ENCODE data around the gene NSF. TPM values are rescaled to one million over a fixed set of nuclear protein-coding genes. Genes with fewer than 3 reads are reported as not detected.

The NSF gene
- polyA plus RNA-seq, 2 of the 4 experiments (the other 2 are of a cell fraction): 30.1 to 63.1 TPM

DNA sequence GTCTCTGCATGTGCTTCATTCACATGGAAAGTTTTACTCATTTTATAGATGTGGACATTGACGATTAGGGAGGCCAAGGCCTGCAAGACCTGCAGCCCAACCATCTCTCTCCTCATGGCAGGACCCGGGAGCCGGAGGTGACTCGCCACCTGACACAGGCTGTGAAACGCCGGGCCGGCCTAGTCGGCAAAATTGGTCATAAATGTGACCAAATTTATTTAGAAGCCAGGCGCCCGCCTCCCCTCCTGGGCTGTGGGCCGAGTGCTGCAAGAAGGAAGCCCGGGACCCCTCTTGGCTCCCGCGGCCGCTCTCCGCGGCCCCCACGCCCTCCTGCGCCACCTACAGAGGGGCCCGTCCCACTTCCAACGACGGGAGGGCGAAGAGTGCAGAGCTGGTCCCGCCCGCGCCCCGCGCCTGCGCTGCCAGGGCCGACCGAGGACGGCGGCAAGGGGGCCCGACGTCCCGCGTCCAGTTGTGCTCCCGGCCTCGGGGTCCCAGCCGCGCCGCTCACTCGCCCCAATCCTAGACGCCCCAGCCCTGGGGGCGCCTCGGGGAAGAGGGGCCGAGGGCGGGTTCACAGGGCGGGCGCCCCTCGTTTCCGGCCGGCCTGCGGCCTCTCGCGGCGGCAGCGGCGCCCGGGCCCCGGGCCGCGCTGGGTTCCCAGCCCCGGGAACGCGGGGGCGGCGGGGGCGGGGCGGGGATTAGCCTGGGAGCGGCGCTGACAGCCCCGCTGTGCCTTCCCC lies 180.5 kb downstream of the NSF start (continued):
- TF ChIP-seq, protein P1, sequence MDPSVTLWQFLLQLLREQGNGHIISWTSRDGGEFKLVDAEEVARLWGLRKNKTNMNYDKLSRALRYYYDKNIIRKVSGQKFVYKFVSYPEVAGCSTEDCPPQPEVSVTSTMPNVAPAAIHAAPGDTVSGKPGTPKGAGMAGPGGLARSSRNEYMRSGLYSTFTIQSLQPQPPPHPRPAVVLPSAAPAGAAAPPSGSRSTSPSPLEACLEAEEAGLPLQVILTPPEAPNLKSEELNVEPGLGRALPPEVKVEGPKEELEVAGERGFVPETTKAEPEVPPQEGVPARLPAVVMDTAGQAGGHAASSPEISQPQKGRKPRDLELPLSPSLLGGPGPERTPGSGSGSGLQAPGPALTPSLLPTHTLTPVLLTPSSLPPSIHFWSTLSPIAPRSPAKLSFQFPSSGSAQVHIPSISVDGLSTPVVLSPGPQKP (IDR thresholded peaks at IDR 0.05; ENCODE audit: low read depth, low read length): no peak
- TF ChIP-seq SREBF2 (IDR thresholded peaks at IDR 0.05) (no peak), MAFK (IDR thresholded peaks at IDR 0.05; ENCODE audit: partially characterized antibody) (no peak), ZSCAN20 (CRISPR knock-in tag; IDR thresholded peaks at IDR 0.05) (no peak), HEYL (CRISPR knock-in tag; IDR thresholded peaks at IDR 0.05) (no peak), JUN (IDR thresholded peaks at IDR 0.05) (peak; percentile 42 to 79), EHF (CRISPR knock-in tag; IDR thresholded peaks at IDR 0.05) (no peak), RNF2 (IDR thresholded peaks at IDR 0.05; ENCODE audit: borderline replicate concordance, low read depth) (no peak), EHMT2 (IDR thresholded peaks at IDR 0.05; ENCODE audit: low read depth) (no peak), CBX2 (IDR thresholded peaks at IDR 0.05; ENCODE audit: borderline replicate concordance, low read depth) (no peak), GATA3 (IDR thresholded peaks at IDR 0.05; ENCODE audit: borderline replicate concordance) (no peak; the same call in 1 of the 2 replicates), FOSL2 (IDR thresholded peaks at IDR 0.05) (no peak), FOSL2 (CRISPR knock-in tag; IDR thresholded peaks at IDR 0.05) (no peak; the same call in 1 of the 2 replicates), KDM5A (IDR thresholded peaks at IDR 0.05) (no peak), MAZ (IDR thresholded peaks at IDR 0.05; ENCODE audit: borderline replicate concordance, low read depth, low read length) (no peak), FOXS1 (CRISPR knock-in tag; IDR thresholded peaks at IDR 0.05) (no peak), CHD2 (IDR thresholded peaks at IDR 0.05; ENCODE audit: low read length, partially characterized antibody) (no peak), SMC3 (IDR thresholded peaks at IDR 0.05) (no peak), HOXB5 (CRISPR knock-in tag; IDR thresholded peaks at IDR 0.05) (no peak), HOXB13 (CRISPR knock-in tag; IDR thresholded peaks at IDR 0.05; ENCODE audit: low read depth) (no peak; the same call in 1 of the 2 replicates), TFCP2L1 (CRISPR knock-in tag; IDR thresholded peaks at IDR 0.05) (peak; percentile 44; the same call in 1 of the 2 replicates), POLR2A (IDR thresholded peaks at IDR 0.05; ENCODE audit: low read length) (peak; percentile 69), NFE2L2 (conservative IDR thresholded peaks at IDR 0.05; ENCODE audit: low read length) (no peak), POLR2AphosphoS2 (conservative IDR thresholded peaks at IDR 0.05; ENCODE audit: low read length) (no peak), PHF8 (IDR thresholded peaks at IDR 0.05; ENCODE audit: borderline replicate concordance, low read depth) (peak; percentile 77; the same call in 1 of the 2 replicates), ZFP36 (IDR thresholded peaks at IDR 0.05; ENCODE audit: borderline replicate concordance, partially characterized antibody) (no peak), ESRRA (IDR thresholded peaks at IDR 0.05; ENCODE audit: borderline replicate concordance, low read length) (no peak), BHLHE40 (IDR thresholded peaks at IDR 0.05; ENCODE audit: low read depth, low read length) (no peak), FOSB (CRISPR knock-in tag; IDR thresholded peaks at IDR 0.05) (no peak), CEBPB (IDR thresholded peaks at IDR 0.05) (no peak), NR3C1 (IDR thresholded peaks at IDR 0.05) (no peak)
- TF ChIP-seq, protein P2, sequence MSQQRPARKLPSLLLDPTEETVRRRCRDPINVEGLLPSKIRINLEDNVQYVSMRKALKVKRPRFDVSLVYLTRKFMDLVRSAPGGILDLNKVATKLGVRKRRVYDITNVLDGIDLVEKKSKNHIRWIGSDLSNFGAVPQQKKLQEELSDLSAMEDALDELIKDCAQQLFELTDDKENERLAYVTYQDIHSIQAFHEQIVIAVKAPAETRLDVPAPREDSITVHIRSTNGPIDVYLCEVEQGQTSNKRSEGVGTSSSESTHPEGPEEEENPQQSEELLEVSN (IDR thresholded peaks at IDR 0.05; ENCODE audit: borderline replicate concordance, low read depth): peak; percentile 85
- TF ChIP-seq, protein P3, sequence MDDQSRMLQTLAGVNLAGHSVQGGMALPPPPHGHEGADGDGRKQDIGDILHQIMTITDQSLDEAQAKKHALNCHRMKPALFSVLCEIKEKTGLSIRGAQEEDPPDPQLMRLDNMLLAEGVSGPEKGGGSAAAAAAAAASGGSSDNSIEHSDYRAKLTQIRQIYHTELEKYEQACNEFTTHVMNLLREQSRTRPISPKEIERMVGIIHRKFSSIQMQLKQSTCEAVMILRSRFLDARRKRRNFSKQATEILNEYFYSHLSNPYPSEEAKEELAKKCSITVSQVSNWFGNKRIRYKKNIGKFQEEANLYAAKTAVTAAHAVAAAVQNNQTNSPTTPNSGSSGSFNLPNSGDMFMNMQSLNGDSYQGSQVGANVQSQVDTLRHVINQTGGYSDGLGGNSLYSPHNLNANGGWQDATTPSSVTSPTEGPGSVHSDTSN (IDR thresholded peaks at IDR 0.05): 0 out of 2 replicates have a peak, but pooled peaks have one; percentile 10
- TF ChIP-seq, protein P4, sequence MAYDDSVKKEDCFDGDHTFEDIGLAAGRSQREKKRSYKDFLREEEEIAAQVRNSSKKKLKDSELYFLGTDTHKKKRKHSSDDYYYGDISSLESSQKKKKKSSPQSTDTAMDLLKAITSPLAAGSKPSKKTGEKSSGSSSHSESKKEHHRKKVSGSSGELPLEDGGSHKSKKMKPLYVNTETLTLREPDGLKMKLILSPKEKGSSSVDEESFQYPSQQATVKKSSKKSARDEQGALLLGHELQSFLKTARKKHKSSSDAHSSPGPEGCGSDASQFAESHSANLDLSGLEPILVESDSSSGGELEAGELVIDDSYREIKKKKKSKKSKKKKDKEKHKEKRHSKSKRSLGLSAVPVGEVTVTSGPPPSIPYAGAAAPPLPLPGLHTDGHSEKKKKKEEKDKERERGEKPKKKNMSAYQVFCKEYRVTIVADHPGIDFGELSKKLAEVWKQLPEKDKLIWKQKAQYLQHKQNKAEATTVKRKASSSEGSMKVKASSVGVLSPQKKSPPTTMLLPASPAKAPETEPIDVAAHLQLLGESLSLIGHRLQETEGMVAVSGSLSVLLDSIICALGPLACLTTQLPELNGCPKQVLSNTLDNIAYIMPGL (CRISPR knock-in tag; IDR thresholded peaks at IDR 0.05; ENCODE audit: borderline replicate concordance): no peak
- TF ChIP-seq, protein P5, sequence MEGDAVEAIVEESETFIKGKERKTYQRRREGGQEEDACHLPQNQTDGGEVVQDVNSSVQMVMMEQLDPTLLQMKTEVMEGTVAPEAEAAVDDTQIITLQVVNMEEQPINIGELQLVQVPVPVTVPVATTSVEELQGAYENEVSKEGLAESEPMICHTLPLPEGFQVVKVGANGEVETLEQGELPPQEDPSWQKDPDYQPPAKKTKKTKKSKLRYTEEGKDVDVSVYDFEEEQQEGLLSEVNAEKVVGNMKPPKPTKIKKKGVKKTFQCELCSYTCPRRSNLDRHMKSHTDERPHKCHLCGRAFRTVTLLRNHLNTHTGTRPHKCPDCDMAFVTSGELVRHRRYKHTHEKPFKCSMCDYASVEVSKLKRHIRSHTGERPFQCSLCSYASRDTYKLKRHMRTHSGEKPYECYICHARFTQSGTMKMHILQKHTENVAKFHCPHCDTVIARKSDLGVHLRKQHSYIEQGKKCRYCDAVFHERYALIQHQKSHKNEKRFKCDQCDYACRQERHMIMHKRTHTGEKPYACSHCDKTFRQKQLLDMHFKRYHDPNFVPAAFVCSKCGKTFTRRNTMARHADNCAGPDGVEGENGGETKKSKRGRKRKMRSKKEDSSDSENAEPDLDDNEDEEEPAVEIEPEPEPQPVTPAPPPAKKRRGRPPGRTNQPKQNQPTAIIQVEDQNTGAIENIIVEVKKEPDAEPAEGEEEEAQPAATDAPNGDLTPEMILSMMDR (IDR thresholded peaks at IDR 0.05): no peak
- TF ChIP-seq, protein P6, sequence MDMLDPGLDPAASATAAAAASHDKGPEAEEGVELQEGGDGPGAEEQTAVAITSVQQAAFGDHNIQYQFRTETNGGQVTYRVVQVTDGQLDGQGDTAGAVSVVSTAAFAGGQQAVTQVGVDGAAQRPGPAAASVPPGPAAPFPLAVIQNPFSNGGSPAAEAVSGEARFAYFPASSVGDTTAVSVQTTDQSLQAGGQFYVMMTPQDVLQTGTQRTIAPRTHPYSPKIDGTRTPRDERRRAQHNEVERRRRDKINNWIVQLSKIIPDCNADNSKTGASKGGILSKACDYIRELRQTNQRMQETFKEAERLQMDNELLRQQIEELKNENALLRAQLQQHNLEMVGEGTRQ (IDR thresholded peaks at IDR 0.05): no peak
- TF ChIP-seq, protein P7, sequence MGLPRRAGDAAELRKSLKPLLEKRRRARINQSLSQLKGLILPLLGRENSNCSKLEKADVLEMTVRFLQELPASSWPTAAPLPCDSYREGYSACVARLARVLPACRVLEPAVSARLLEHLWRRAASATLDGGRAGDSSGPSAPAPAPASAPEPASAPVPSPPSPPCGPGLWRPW (IDR thresholded peaks at IDR 0.05): no peak
